WTC11 (cell line): ENCODE results near the gene FOXP1. TPM values are rescaled to one million over a fixed set of nuclear protein-coding genes. Genes with fewer than 3 reads are reported as not detected.

Experiments
- ATAC-seq: fragments of 200-7000 bp; cut with Tn5 transposase; 2 replicates; pipeline ENCODE4 v1.10.0; 2021; ENCODE audit warnings: mild to moderate bottlenecking, moderate library complexity
- CTCF ChIA-PET: fragments of 300-600 bp; sonication (Branson Sonifier 250); formaldehyde crosslinking; loops from one replicate; lab custom pipeline; 2021; ENCODE audit warnings: antibody characterized with exemption; lab: Charles Lee
- POLR2A ChIA-PET: fragments of 350-600 bp; sonication (Branson Sonifier 250); formaldehyde crosslinking; loops from one replicate; lab custom pipeline; 2021; ENCODE audit warnings: antibody characterized with exemption; lab: Charles Lee
- DNase-seq: peaks from one replicate; pipeline ENCODE4 v3.0.0; 2021; ENCODE audit warnings: low spot score
- H3K27ac Mint-ChIP-seq: 2 replicates; pipeline ENCODE4 v1.8.0; 2021; ENCODE audit warnings: mixed read lengths
- H3K27me3 Mint-ChIP-seq: 2 replicates; pipeline ENCODE4 v1.8.0; 2021; ENCODE audit warnings: low read depth, mild to moderate bottlenecking, moderate library complexity, mixed read lengths
- H3K36me3 Mint-ChIP-seq: 2 replicates; pipeline ENCODE4 v1.8.0; 2021; ENCODE audit warnings: mixed read lengths
- H3K4me1 Mint-ChIP-seq: 2 replicates; pipeline ENCODE4 v1.8.0; 2022; ENCODE audit warnings: mixed read lengths
- H3K4me3 Mint-ChIP-seq: 2 replicates; pipeline ENCODE4 v1.8.0; 2021; ENCODE audit warnings: mild to moderate bottlenecking, moderate library complexity, mixed read lengths
- H3K9me3 Mint-ChIP-seq: 2 replicates; pipeline ENCODE4 v1.8.0; 2021; ENCODE audit warnings: mixed read lengths
- ATF2 ChIP-seq: sonication (generic); formaldehyde crosslinking; IDR thresholded peaks from 2 replicates; pipeline ENCODE4 v1.8.1; 2022; ENCODE audit warnings: low read depth, missing genetic modification reagents, borderline replicate concordance
- ATF3 ChIP-seq: sonication (generic); formaldehyde crosslinking; conservative IDR thresholded peaks from 2 replicates; pipeline ENCODE4 v1.8.1; 2022; ENCODE audit warnings: mild to moderate bottlenecking, missing genetic modification reagents
- GTF2I ChIP-seq: fragments of 250-450 bp; sonication (Bioruptor Pico); conservative IDR thresholded peaks from 2 replicates; pipeline ENCODE4 v1.4.0; 2021; ENCODE audit warnings: mild to moderate bottlenecking
- JUN ChIP-seq: sonication (generic); formaldehyde crosslinking; IDR thresholded peaks from 2 replicates; pipeline ENCODE4 v1.8.0; 2023; ENCODE audit warnings: mild to moderate bottlenecking, missing genetic modification reagents
- NR2C2 ChIP-seq: sonication (generic); formaldehyde crosslinking; IDR thresholded peaks from 2 replicates; pipeline ENCODE4 v1.8.0; 2022; ENCODE audit warnings: mild to moderate bottlenecking, missing genetic modification reagents
- SMAD4 ChIP-seq: sonication (generic); formaldehyde crosslinking; IDR thresholded peaks from 2 replicates; pipeline ENCODE4 v1.8.0; 2022; ENCODE audit warnings: mild to moderate bottlenecking, missing genetic modification reagents
- USF2 ChIP-seq: sonication (generic); formaldehyde crosslinking; IDR thresholded peaks from 2 replicates; pipeline ENCODE4 v1.8.1; 2023; ENCODE audit warnings: mild to moderate bottlenecking, missing genetic modification reagents, moderate library complexity
- ZNF396 ChIP-seq: fragments of 250-450 bp; sonication (Bioruptor Pico); IDR thresholded peaks from 2 replicates; pipeline ENCODE4 v1.8.0; 2021; ENCODE audit warnings: mild to moderate bottlenecking, moderate library complexity, borderline replicate concordance
- ZNF423 ChIP-seq: fragments of 250-450 bp; sonication (Bioruptor Pico); IDR thresholded peaks from 2 replicates; pipeline ENCODE4 v2.1.2; 2022; ENCODE audit warnings: mild to moderate bottlenecking, moderate library complexity
- ZNF532 ChIP-seq: fragments of 250-450 bp; sonication (Bioruptor Pico); IDR thresholded peaks from 2 replicates; pipeline ENCODE4 v1.9.0; 2021; ENCODE audit warnings: mild to moderate bottlenecking, borderline replicate concordance
- total RNA-seq: library from RNA; stranded (reverse); gene quantifications from 3 replicates; pipeline ENCODE4 v1.2.3, GENCODE V29; 2021

FOXP1 gene
- total RNA-seq, 1 experiment from 2014 or later = 25.8 TPM

- TF ChIP-seq ATF2 = no peak
- no peak for TF ChIP-seq ZNF423
- TF ChIP-seq, all 79 proteins: peak for 0
These were observed 443.1 kb downstream of the FOXP1 start (continued) for GRCh38 chr3:71140477-71140876.

- Mint-ChIP-seq H3K27me3 (peaks cover 2% of the 10 kb centered on the region; the same call in 1 of the 2 replicates), H3K4me3 (no peak overlapping the region), H3K27ac (no peak overlapping the region)
- POLR2A ChIA-PET = no interaction called here
- ATAC-seq (no peak), DNase-seq (no peak)
- no peak for TF ChIP-seq NR2C2
- TF ChIP-seq, all 79 proteins: peak for 0
- Mint-ChIP-seq H3K9me3 (no peaks in the 10 kb centered on the region), H3K36me3 (no peaks in the 10 kb centered on the region; the same call in 1 of the 2 replicates), H3K4me1 (peaks cover 55% of the 10 kb centered on the region)
- CTCF ChIA-PET = interaction anchor here (0.6 kb wide), 1 partner anchor 91 kb away, joined by 3 read pairs; no protein-coding TSS in a partner anchor
These were observed 444.0 kb downstream of the FOXP1 start for GRCh38 chr3:71139496-71139895.

- Mint-ChIP-seq H3K9me3 (no peaks in the 10 kb centered on the region), H3K36me3 (no peaks in the 10 kb centered on the region; the same call in 1 of the 2 replicates)
- CTCF ChIA-PET = no interaction called here
These were observed 445.1 kb downstream of the FOXP1 start for GRCh38 chr3:71138410-71138809.

More at GRCh38 chr3:71138410-71138809, 445.1 kb downstream of the FOXP1 start:
- Mint-ChIP-seq H3K27me3 (peaks cover 2% of the 10 kb centered on the region; the same call in 1 of the 2 replicates), H3K4me1 (peaks cover 65% of the 10 kb centered on the region)
- DNase-seq = no peak
- TF ChIP-seq SMAD4 = no peak
- TF ChIP-seq JUN = no peak
- no peak for TF ChIP-seq ATF3 (CRISPR knock-in tag)
- TF ChIP-seq ATF2 = no peak
- TF ChIP-seq ZNF396 = no peak
- TF ChIP-seq USF2 (CRISPR knock-in tag) = no peak
- no peak for TF ChIP-seq ZNF532
- TF ChIP-seq GTF2I (CRISPR knock-in tag) = no peak
- TF ChIP-seq, all 79 proteins: peak for 0
- ATAC-seq = no peak
- Mint-ChIP-seq H3K4me3 (no peak overlapping the region), H3K27ac (no peak overlapping the region)
- POLR2A ChIA-PET = interaction anchor here (0.9 kb wide), 1 partner anchor 91 kb away, joined by 3 read pairs; no protein-coding TSS in a partner anchor
